RWPE2 (cell line): Measurements from ENCODE around the gene P3H3.
"Not testable (repeated sequence)": the region's sequence is repeated elsewhere in the genome, so short reads cannot be mapped to it uniquely, and the experiment has no call there.

ENCODE experiments used
- ATAC-seq: fragments of 200-7000 bp; cut with Tn5 transposase; 3 replicates; pipeline ENCODE4 v1.9.1; 2021; ENCODE audit warnings: low read depth
- DNase-seq: peaks from one replicate; pipeline ENCODE4 v3.0.0-alpha.2; 2020; ENCODE audit warnings: low spot score
- H3K27ac ChIP-seq: fragments of 450-650 bp; 2 replicates; pipeline ENCODE4 v1.5.1; 2017; ENCODE audit warnings: mild to moderate bottlenecking; ENCODE audit not compliant: poor library complexity, severe bottlenecking
- H3K27me3 ChIP-seq: fragments of 250-450 bp; sonication (Bioruptor Pico); 2 replicates; pipeline ENCODE4 v1.5.1; 2021; ENCODE audit warnings: mild to moderate bottlenecking, moderate library complexity; ENCODE audit not compliant: insufficient read depth, poor library complexity, severe bottlenecking
- H3K36me3 ChIP-seq: fragments of 250-450 bp; sonication (Bioruptor Pico); 2 replicates; pipeline ENCODE4 v1.5.1; 2020; ENCODE audit warnings: low read depth, mild to moderate bottlenecking, moderate library complexity
- H3K4me1 ChIP-seq: fragments of 250-450 bp; sonication (Bioruptor Pico); 2 replicates; pipeline ENCODE4 v1.5.1; 2021; ENCODE audit warnings: mild to moderate bottlenecking, moderate library complexity; ENCODE audit not compliant: insufficient read depth, poor library complexity, severe bottlenecking
- H3K4me3 ChIP-seq: fragments of 250-450 bp; sonication (Bioruptor Pico); 2 replicates; pipeline ENCODE4 v1.5.1; 2021; ENCODE audit warnings: mild to moderate bottlenecking, moderate library complexity; ENCODE audit not compliant: severe bottlenecking
- H3K9me3 ChIP-seq: fragments of 250-450 bp; sonication (Bioruptor Pico); 2 replicates; pipeline ENCODE4 v1.5.1; 2021; ENCODE audit warnings: mild to moderate bottlenecking, moderate library complexity; ENCODE audit not compliant: severe bottlenecking
- TF ChIP-seq, protein P1 (sequence below): fragments of 450-650 bp; IDR thresholded peaks from one replicate; pipeline ENCODE4 v1.5.1; 2017; ENCODE audit warnings: mild to moderate bottlenecking, moderate library complexity; ENCODE audit not compliant: poor library complexity, severe bottlenecking

Gene P3H3

GRCh38 chr12:6860116-6860515 is 31.9 kb downstream of the P3H3 start:
- H3K4me3 ChIP-seq, result no peak overlapping the region
- DNase-seq, result no peak
- no peaks in the 10 kb centered on the region for H3K4me1 ChIP-seq
- ATAC-seq, result no peak
- TF ChIP-seq, protein P1, sequence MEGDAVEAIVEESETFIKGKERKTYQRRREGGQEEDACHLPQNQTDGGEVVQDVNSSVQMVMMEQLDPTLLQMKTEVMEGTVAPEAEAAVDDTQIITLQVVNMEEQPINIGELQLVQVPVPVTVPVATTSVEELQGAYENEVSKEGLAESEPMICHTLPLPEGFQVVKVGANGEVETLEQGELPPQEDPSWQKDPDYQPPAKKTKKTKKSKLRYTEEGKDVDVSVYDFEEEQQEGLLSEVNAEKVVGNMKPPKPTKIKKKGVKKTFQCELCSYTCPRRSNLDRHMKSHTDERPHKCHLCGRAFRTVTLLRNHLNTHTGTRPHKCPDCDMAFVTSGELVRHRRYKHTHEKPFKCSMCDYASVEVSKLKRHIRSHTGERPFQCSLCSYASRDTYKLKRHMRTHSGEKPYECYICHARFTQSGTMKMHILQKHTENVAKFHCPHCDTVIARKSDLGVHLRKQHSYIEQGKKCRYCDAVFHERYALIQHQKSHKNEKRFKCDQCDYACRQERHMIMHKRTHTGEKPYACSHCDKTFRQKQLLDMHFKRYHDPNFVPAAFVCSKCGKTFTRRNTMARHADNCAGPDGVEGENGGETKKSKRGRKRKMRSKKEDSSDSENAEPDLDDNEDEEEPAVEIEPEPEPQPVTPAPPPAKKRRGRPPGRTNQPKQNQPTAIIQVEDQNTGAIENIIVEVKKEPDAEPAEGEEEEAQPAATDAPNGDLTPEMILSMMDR, result no peak
- H3K27me3 ChIP-seq, result no peaks in the 10 kb centered on the region
- H3K9me3 ChIP-seq, result no peaks in the 10 kb centered on the region
- no peak overlapping the region for H3K27ac ChIP-seq
- peaks cover 67% of the 10 kb centered on the region for H3K36me3 ChIP-seq

DNA sequence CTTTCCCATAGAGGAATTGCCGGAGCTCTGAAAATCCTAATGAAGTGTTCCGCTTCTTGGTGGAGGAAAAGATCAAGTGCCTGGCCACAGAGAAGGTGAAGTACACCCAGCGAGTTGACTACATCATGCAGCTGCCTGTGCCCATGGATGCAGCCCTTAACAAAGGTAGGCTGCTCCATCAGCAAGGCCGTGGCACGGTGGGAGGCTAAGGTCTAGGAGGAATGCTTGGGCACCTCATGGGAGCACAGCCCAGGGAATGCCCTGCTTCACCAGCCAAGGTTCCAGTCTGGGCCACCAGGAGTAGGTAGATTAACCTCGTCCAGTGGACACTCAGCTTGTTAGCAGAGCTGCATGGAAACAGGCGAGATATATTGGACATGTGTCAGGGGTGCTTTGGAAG is 32.7 kb downstream of the P3H3 start:
- Histone ChIP-seq H3K9me3 (no peaks in the 10 kb centered on the region), H3K36me3 (peaks cover 62% of the 10 kb centered on the region), H3K4me1 (no peaks in the 10 kb centered on the region), H3K27ac (no peak overlapping the region), H3K4me3 (no peak overlapping the region), H3K27me3 (no peaks in the 10 kb centered on the region)
- ATAC-seq, result no peak
- no peak for DNase-seq
- TF ChIP-seq, protein P1, result no peak

DNA sequence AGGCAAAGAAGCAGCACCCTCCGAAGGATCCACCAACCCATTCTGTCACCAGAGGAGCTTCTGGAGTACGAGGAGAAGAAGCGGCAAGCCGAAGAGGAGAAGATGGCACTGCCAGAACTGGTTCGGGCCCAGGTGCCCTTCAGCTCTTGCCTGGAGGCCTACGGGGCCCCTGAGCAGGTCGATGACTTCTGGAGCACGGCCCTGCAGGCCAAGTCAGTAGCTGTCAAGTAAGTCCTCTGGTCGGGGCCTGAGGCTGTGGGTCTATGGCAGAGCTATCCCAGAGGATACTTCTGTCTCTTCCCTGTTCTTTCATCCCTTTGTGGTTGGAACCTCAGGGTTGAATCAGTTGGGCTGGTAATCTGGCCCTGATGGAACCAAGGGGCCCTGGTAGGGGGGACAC is 33.2 kb downstream of the P3H3 start:
- peaks cover 65% of the 10 kb centered on the region for H3K36me3 ChIP-seq

DNA sequence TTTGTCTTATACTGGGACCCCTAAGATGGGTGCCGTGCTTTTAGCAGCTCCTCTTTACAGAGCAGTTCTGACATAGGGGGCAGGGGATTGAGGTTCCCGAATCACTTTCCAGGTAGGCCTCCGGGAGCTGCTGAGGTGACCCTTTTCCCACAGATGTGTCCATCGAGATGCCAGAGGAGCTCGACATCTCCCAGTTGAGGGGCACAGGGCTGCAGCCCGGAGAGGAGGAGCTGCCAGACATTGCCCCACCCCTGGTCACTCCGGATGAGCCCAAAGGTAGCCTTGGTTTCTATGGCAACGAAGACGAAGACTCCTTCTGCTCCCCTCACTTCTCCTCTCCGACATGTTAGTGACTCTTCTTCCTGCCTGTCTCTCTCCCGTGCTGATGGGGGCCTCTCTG is 34.8 kb downstream of the P3H3 start:
- no peaks in the 10 kb centered on the region for H3K27me3 ChIP-seq
- TF ChIP-seq, protein P1, result no peak
- H3K9me3 ChIP-seq, result no peaks in the 10 kb centered on the region
- H3K4me1 ChIP-seq, result no peaks in the 10 kb centered on the region
- ATAC-seq (no peak), DNase-seq (no peak)
- H3K27ac ChIP-seq, result no peak overlapping the region
- no peak overlapping the region for H3K4me3 ChIP-seq
- peaks cover 50% of the 10 kb centered on the region for H3K36me3 ChIP-seq

More for the DNA sequence above, 33.2 kb downstream of the P3H3 start:
- no peak overlapping the region for H3K27ac ChIP-seq
- no peaks in the 10 kb centered on the region for H3K27me3 ChIP-seq
- DNase-seq, result no peak
- no peak overlapping the region for H3K4me3 ChIP-seq
- TF ChIP-seq, protein P1, result no peak
- no peak; the same call in 2 of the 3 replicates for ATAC-seq
- no peaks in the 10 kb centered on the region for H3K4me1 ChIP-seq
- H3K9me3 ChIP-seq, result no peaks in the 10 kb centered on the region

- no peak overlapping the region for H3K27ac ChIP-seq
- H3K27me3 ChIP-seq, result no peaks in the 10 kb centered on the region
- no peaks in the 10 kb centered on the region for H3K9me3 ChIP-seq
- H3K4me3 ChIP-seq, result no peak overlapping the region
- DNase-seq, result no peak
- H3K4me1 ChIP-seq, result peaks cover under 1% of the 10 kb centered on the region
- H3K36me3 ChIP-seq, result peaks cover 52% of the 10 kb centered on the region
- ATAC-seq, result no peak
- TF ChIP-seq, protein P1, result no peak
These were observed 35.5 kb downstream of the P3H3 start for GRCh38 chr12:6863586-6864321.

DNA sequence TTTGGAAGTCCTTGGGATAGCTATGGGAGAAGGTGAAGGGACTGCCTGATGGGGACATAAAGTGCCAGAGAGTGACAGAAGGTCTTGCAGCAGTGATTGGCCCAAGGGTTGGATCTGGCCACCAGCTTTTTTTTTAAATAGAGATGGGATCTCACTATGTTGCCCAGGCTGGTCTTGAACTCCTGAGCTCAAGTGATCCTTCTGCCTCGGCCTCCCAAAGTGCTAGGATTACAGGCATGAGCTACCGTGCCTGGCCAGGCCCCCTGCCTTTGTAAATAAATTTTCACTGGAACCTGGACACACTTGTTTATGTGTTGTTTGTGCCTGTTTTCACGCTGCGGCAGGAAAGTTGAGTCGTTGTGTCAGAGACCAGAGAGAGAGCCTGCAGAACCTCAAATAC is 37.1 kb downstream of the P3H3 start:
- ATAC-seq, DNase-seq: not testable (repeated sequence)
- H3K36me3 ChIP-seq, result peaks cover 58% of the 10 kb centered on the region

More for the DNA sequence above, 37.1 kb downstream of the P3H3 start:
- not testable (repeated sequence) for H3K27me3 ChIP-seq, H3K4me1 ChIP-seq, H3K27ac ChIP-seq, H3K9me3 ChIP-seq, H3K4me3 ChIP-seq
